ENCODE results near the gene TMEM132E. TPM values are rescaled to one million over a fixed set of nuclear protein-coding genes. Genes with fewer than 3 reads are reported as not detected.

TMEM132E gene
- polyA plus RNA-seq, 3 donors = 0.08 to 0.22 (median 0.21) TPM

DNA sequence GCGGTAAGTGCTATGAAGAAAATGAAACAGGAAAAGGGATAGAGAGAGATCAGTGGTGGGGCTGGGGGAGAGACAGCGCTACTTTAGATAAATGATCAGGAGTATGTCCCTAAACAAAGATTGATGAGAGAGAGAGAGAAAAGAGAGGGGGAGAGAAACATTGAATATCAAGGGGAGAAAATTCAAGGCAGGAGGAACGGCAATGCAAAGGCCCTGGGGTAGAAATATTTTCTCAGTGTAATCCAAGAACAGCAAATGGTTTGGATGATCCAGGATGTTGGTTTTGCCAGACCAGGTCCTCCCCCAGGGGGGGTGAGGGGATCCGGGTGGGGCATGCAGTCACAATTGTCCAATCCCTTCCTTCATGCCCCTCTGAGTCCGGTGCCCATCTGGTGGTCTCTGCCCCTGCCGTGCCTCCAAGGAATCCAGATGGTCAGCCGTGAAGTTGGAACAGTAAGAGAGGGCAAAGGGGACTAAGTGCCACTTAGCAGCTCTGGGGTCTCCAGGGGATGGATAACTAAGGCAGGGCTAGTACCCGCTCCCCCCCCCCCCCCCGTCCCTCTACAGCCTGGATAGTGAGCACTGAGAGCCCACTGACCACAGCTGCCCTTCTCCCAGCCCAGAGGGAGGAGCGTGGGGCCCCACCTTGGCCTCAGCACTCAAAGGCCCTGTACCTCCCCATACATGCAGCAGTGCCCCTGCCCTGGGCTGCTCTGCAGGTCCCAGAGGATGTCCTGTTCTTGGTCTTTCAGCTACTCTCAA is 43.7 kb downstream of the TMEM132E start:
- WGBS, 3 donors = 78 to 87% (median 84%) methylated on average over 10 of the region's 10 CpGs
- no peak overlapping the region for H3K27ac ChIP-seq (ENCODE audit: low read depth, low read length)

DNA sequence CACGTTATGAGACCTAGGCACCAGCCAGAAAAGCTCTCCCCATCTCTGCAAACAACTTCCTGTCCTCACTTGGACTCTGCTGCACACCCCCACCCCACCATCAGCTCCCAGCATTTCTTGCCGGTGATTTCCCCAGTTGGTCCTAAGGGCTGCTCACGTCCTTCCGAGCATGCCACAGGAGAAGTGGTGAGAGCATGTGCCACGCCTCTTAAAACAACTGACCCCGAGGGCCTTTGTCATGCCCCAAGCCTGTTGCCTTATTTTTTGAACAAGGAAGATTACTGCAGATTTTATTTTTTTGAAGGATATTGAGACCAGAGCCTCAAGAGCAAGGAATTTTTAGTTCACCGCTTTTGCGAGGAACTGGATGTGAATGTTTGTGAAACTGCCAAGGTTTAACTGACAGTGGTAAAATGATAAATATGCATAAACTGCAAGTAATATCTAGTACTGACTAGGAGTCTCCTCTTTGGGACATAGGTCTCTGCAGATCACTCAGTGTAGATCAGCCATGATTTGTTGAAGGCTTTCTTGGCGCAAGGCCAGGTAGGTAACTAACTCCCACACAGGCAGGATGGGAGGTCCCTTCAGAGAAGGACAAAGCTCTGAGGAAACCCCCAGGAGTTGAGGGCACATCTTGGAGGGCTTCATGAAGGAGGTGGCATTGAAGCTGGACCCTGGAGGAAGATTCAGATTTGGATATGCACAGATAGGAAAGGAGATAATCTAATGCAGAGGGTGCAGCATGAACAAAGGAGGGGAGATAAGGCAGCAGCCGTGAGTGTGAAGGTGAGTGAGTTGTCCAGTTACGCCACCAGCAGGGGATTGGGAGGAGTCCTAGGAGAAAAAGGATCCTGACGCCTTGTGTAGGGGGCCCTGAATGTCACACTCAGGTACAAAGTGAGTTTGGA is 44.7 kb downstream of the TMEM132E start:
- 49 to 58% (median 55%) methylated on average over 12 of the region's 12 CpGs for WGBS, 3 donors
- H3K27ac ChIP-seq (ENCODE audit: low read depth, low read length) = no peak overlapping the region

DNA sequence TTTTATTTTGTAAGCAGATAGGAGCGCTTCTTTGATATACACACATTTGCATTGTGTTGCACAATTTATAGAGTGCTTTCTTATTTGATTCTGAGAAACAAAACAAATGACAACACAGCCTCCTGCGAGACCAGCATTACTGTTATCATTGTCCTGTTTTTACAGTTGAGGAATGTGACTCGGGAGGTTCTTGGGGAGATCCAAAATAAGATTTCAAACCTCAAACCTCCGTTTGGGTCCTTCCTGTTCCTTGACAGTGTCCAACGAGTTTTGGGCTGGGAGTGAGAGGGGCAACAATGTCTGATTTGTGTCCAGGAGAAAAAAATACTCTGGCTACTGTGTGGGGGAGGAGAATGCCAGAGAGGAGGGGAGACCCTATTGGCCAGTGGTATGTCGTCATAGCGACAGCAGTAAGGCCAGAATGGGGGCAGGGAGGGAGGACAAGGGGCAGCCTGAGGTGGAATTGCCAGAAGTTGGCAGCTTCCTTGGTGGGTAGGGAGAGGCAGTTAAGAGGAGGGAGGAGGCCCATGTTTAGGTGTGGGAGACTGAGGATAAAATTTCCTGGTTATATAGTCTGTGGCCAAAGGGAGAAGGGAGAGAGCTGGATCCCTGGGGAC is 45.5 kb downstream of the TMEM132E start:
- WGBS, 3 donors = 35 to 44% (median 40%) methylated on average over 7 of the region's 7 CpGs
- no peak overlapping the region for H3K27ac ChIP-seq (ENCODE audit: low read depth, low read length)

DNA sequence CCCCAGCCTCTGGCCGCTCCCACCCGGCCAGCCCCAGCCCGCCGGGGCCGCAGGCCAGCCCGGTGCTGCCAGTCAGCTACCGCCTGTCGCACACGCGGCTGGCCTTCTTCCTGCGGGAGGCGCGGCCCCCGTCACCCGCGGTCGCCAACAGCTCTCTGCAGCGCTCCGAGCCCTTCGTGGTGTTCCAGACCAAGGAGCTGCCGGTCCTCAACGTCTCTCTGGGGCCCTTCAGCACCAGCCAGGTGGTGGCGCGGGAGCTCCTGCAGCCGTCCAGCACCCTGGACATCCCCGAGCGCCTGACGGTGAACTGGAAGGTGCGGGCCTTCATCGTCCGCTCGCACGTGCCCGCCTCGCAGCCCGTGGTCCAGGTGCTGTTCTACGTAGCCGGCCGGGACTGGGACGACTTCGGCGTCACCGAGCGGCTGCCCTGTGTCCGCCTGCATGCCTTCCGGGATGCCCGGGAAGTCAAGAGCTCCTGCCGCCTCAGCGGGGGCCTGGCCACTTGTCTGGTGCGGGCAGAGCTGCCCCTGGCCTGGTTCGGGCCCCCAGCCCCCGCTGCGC is 46.8 kb downstream of the TMEM132E start:
- WGBS, 3 donors = 10 to 24% (median 18%) methylated on average over 48 to 53 of the region's 53 CpGs
- H3K27ac ChIP-seq (ENCODE audit: low read depth, low read length) = no peak overlapping the region

DNA sequence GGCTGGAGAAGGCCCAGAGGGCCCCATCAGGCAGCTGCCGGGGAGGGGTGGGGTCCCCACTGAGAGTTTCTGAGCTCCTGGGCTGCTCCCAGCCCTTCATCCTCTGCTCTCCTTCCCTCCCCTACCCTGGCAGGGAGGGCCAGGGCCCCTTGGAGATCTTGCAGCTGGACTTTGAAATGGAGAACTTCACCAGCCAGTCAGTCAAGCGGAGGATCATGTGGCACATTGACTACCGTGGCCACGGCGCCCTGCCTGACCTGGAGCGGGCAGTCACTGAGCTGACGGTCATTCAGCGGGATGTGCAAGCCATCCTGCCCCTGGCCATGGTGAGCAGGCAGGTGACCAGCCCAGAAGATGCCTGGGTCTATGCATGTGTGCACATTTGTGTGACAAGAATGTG is 49.5 kb downstream of the TMEM132E start:
- no peak overlapping the region for H3K27ac ChIP-seq (ENCODE audit: low read depth, low read length)
- WGBS, 3 donors = 72 to 82% (median 80%) methylated on average over 8 of the region's 8 CpGs

DNA sequence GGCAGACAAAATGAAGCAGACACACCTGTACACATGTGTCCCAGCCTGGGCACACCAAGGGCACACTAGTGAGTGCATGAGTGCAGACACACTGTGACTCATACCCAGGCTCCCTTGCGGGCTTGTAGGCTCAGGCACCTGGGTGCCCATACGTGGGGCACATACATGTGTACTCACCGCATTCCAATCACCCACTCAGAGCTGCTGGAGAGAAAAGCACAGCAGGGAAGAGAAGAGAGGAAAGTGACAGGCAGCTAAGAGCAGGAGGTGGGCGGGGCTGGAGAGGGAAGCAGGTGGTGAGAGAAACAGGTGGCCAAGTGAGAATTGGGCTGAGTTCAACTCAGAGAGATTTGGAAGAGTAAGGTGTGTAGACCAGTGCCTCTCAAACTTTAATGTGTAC is 54.0 kb downstream of the TMEM132E start:
- H3K27ac ChIP-seq (ENCODE audit: low read depth, low read length) = no peak overlapping the region
- WGBS, 3 donors = 24 to 61% (median 55%) methylated on average over 4 of the region's 4 CpGs

DNA sequence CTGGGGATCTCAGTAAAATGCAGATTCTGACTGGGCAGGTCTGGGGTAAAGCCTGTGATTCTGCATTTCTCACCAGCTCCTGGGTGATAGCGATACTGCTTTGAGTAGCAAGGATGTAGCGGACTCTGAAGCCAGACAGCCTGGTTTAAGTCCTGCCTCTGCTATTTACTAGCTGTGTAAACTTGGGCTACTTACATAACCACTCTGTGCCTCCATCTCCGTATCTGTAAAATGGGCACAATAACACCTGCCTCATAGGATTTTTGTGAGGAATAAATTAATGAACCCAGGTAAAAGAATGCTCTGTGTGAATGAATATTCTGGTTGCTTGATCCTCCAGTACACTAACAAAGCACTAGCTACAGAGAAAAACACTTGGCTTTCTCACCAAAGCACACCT is 54.4 kb downstream of the TMEM132E start:
- 92 to 96% (median 92%) methylated on average over 3 of the region's 3 CpGs for WGBS, 3 donors
- H3K27ac ChIP-seq (ENCODE audit: low read depth, low read length) = no peak overlapping the region

DNA sequence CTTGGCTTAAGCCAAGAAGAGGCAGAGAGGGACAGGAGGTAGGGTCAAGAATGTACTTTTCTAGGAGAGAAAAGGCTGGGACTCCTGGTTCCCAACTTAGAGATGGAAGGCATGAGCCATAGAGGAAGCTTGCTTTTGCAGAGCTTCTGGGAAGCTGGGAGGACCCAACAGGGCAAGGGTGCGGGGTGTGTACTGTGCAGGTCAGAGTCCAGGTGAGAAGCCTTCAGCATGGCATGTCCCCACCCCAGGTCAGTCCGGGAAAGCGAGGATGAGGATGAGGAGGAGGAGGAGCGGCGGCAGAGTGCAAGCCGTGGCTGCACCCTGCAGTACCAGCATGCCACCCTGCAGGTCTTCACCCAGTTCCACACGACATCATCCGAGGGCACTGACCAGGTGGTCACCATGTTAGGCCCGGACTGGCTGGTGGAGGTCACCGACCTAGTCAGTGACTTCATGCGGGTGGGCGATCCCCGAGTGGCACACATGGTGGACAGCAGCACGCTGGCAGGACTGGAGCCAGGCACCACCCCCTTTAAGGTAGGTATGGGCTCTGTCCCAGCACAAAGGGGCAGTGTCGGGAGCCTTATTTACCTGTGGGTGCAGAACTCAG is 55.3 kb downstream of the TMEM132E start:
- H3K27ac ChIP-seq (ENCODE audit: low read depth, low read length) = no peak overlapping the region
- WGBS, 3 donors = 74 to 89% (median 84%) methylated on average over 15 of the region's 15 CpGs

DNA sequence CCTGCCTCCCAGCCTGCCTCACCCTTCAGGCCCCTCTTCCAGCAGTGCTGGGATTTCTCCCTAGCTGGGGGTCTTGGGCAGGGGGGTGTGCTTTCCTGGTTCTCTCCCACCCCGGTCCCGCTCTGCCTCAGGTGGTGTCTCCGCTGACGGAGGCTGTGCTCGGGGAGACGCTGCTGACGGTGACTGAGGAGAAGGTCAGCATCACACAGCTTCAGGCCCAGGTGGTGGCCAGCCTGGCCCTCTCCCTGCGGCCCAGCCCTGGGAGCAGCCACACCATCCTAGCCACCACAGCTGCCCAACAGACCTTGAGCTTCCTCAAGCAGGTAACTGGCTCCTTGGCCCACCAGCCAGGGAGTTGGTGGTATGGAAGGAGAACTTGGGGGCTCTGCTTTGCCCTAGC is 56.5 kb downstream of the TMEM132E start:
- 82 to 95% (median 94%) methylated on average over 8 of the region's 8 CpGs for WGBS, 3 donors
- H3K27ac ChIP-seq (ENCODE audit: low read depth, low read length) = no peak overlapping the region

DNA sequence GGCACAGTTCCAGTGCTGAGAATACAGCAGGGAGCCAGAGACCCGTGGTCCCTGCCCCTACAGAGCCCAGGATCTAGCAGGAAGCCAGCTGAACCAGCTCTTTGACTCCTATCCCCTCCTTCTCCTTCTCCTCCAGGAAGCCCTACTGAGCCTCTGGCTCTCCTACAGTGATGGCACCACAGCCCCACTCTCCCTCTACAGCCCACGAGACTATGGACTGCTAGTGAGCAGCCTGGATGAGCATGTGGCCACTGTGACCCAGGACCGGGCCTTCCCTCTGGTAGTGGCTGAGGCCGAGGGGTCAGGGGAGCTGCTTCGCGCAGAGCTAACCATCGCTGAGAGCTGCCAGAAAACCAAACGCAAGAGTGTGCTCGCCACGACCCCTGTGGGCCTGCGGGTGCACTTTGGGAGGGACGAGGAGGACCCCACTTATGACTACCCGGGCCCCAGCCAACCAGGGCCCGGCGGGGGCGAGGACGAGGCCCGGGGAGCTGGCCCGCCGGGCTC is 57.7 kb downstream of the TMEM132E start:
- no peak overlapping the region for H3K27ac ChIP-seq (ENCODE audit: low read depth, low read length)
- 48 to 57% (median 54%) methylated on average over 18 to 20 of the region's 20 CpGs for WGBS, 3 donors

DNA sequence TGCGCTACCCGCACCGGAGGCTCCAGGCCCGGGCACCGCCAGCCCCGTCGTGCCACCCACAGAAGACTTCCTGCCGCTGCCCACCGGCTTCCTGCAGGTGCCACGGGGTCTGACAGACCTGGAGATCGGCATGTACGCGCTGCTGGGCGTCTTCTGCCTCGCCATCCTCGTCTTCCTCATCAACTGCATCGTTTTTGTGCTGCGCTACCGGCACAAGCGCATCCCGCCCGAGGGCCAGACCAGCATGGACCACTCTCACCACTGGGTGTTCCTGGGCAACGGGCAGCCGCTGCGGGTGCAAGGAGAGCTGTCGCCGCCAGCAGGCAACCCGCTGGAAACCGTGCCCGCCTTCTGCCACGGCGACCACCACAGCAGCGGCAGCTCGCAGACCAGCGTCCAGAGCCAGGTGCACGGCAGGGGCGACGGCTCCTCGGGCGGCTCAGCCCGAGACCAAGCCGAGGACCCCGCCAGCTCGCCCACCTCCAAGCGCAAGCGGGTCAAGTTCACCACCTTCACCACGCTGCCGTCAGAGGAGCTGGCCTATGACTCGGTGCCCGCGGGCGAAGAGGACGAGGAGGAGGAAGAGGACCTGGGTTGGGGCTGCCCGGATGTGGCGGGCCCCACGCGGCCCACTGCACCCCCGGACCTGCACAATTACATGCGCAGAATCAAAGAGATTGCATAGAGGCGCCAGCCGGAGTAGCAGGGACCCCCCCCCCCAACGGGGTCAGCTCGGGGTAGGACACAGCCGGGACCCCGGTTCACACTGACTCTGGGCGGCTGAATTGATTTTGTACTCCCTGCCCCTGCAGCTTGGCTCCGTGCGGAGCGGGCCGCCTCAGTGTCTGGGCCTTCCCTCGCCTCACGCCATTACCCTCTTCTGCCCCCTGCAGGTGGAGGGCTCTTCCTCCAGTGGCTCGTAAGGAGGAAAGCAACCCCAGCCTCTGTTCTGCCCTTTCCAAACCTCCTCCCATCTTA is 58.5 kb downstream of the TMEM132E start:
- no peak overlapping the region for H3K27ac ChIP-seq (ENCODE audit: low read depth, low read length)
- WGBS, 3 donors = 17 to 27% (median 21%) methylated on average over 66 to 73 of the region's 73 CpGs

DNA sequence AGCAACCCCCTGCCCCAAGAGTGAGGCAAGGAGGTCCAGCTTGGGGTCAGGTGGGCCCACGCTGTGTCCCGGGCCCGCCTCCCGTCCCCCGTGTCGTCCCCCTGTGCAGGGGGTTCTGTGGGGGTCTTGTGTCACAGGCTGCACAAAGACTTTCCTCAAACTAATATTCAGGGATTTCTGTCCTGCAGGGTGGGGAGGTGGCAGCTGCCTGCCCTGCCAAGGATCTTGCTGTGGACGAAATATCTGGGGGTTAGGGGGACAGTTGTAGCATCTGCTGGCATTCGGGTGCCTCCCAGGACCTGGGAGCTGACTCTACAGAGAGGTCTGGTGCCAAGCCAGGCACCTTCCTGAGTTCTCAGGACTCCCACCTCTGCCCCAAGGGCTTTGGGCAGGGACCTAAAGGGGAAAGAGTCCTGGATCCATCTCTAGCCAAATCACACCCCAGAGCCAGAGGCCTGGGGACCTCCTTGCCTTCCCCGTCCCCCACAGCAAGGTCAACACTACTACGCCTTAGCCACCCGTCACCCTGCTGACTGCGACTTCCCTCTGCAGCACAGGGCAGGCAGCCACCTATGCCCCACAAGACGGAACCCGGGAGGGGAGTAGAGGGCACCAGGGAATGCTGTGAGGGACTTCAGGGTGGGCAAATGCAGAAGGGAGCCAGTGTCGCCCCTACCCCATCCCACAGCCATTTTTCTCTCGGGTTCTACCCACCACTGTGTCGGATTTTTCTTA is 59.3 kb downstream of the TMEM132E start:
- WGBS, 3 donors = 39 to 58% (median 50%) methylated on average over 17 of the region's 17 CpGs
- H3K27ac ChIP-seq (ENCODE audit: low read depth, low read length) = no peak overlapping the region

DNA sequence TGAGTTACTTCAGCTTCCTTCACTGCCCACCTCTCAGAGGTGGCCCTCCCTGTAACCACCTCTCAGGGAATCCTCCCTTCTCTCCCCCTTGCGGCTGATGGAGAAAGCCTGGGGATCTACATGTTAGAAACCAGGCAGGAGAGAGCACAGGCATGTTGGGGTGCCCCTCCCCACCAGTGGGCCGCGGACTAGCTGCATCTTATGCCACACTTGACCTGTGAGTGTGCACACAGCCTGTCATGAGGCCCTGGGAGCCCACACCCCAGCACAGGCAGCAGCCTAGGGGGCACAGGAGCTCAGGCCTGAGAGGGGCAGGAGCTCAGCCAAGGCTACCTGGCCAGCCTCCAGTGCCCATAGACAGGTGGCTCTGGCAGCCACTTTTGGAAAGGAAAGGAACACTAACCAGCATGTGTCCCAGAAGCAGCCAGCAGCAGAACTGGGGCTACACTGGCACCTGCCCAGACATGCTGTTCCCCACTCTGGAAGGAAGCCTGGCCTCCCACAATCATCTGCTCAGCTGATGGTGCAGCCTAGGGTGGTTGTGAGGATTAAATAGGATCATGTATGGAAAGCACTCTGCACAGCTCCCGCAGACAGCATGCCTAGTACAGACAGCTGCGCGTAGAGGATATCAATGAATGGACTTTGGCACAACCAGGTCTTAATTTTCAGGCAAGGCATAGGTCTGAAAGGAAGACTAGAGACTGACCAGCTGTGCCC is 60.5 kb downstream of the TMEM132E start:
- WGBS, 3 donors = 69 to 81% (median 70%) methylated on average over 6 of the region's 6 CpGs
- no peak overlapping the region for H3K27ac ChIP-seq (ENCODE audit: low read depth, low read length)

DNA sequence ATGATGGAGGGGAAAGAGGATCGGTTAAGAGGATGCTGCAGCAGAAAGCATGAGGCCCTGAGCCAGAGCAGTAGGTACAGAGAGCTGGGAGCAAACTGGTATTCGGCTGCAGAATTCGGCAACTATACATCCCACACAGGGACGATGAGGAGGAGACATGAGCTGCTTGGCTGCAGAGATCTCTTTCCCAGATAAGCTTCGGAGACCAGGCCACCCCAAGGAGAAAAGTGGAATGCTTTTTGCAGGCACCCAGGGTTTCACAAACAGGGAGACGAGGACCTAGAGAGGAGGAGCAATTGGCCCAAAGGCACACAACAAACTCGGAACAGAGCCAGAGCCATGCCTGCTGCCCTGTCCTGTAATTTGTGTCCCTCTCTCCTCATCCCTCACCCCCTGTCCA is 62.0 kb downstream of the TMEM132E start:
- H3K27ac ChIP-seq (ENCODE audit: low read depth, low read length) = no peak overlapping the region
- WGBS, 3 donors = 66 to 71% (median 68%) methylated on average over 7 of the region's 7 CpGs

DNA sequence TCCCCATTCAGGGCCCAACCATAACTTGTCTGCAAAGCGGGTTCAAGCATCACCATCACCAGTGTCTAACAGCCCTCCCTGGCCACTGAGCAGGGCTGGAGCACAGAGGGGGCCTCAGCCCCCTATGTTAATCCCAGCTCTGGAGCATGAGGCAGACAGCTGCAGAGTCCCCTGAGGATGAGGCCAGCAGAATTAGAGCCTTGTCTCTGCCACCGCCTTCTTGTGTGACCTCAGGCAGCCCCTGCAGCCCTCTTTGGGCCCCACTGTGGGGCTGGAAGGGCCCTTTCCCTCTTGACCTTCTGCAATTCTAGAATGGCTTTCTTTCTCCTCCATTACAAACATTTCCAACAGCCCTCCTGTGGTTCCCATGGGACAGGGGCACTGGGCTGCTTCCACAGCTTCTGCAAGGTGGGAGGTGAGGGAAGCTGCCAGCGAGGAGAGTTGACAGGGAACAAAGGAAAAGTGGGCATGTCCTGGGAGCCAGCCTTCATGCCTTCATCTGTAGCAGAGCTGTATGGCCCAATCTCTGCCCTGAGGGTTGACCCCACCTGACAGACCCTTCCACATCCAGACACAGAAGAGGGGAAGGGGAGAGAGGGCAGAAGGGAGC is 65.7 kb downstream of the TMEM132E start:
- 67 to 79% (median 78%) methylated on average over 3 of the region's 3 CpGs for WGBS, 3 donors
- no peak overlapping the region for H3K27ac ChIP-seq (ENCODE audit: low read depth, low read length)

DNA sequence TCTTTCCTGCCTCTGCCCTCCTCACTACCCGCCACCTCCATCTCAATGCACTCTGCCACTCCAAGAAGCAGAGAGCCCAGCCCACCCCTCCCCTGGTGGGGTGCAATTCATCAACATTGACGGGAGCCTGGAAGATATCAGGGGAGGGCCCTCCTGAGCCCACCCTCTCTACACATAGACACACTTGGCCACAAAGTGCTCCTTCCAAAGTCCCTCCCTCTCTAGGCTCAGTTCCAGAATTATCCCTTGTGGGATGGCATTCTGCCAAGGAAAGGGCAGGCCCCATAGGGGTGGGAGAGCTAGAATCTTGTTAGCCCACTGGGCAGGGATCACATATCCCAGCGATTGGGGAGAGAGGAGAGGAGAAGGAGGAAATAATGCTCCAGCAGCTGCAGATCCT is 66.2 kb downstream of the TMEM132E start:
- WGBS, 3 donors = 15 to 24% (median 20%) methylated on average over 3 of the region's 3 CpGs
- H3K27ac ChIP-seq (ENCODE audit: low read depth, low read length) = no peak overlapping the region
